Measurements from ENCODE around the gene PRR36. TPM values are rescaled to one million over a fixed set of nuclear protein-coding genes. Genes with fewer than 3 reads are reported as not detected.

The PRR36 gene
- total and polyA plus RNA-seq, 8 donors, result 1.2 to 13.4 (median 9.9) TPM

GRCh38 chr19:7858109-7858770 lies 15.9 kb downstream of the PRR36 start:
- Histone ChIP-seq H3K9me3 (no peaks in the 10 kb centered on the region), H3K27me3 (peaks cover 0 to 40% of the 10 kb centered on the region in 2 donors), H3K4me3 (no peak overlapping the region), H3K4me1 (peaks cover 9 to 18% of the 10 kb centered on the region in 2 donors), H3K36me3 (peaks cover 0 to 23% of the 10 kb centered on the region in 2 donors), H3K27ac (no peak overlapping the region)
- ATAC-seq (no peak), DNase-seq (peak in 1 of 4 donors; percentile 64)
- TF ChIP-seq, protein P1, sequence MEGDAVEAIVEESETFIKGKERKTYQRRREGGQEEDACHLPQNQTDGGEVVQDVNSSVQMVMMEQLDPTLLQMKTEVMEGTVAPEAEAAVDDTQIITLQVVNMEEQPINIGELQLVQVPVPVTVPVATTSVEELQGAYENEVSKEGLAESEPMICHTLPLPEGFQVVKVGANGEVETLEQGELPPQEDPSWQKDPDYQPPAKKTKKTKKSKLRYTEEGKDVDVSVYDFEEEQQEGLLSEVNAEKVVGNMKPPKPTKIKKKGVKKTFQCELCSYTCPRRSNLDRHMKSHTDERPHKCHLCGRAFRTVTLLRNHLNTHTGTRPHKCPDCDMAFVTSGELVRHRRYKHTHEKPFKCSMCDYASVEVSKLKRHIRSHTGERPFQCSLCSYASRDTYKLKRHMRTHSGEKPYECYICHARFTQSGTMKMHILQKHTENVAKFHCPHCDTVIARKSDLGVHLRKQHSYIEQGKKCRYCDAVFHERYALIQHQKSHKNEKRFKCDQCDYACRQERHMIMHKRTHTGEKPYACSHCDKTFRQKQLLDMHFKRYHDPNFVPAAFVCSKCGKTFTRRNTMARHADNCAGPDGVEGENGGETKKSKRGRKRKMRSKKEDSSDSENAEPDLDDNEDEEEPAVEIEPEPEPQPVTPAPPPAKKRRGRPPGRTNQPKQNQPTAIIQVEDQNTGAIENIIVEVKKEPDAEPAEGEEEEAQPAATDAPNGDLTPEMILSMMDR (IDR thresholded peaks at IDR 0.05), result no peak
- intact Hi-C loops (cut with DNase I), result no loop called here

DNA sequence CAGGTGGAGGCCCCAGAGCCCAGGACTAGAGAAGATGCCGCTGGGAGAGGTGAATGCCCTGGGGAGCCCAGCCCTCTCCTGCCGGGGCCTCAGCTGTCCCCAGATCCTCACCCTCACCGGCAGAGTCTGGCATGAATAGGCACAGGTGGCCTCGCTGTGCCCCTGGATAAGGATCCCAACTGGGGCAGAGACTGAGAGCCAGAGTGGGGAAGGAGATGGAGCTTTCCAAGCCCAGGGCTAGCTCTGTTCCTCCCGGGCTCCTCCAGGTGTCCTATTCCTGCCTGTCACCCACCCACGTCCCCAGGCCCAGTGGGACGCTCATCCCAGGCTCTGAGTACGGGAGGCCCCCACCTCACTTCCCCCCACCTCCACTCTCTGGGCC lies 16.5 kb downstream of the PRR36 start:
- intact Hi-C loops (cut with DNase I), result no loop called here

DNA sequence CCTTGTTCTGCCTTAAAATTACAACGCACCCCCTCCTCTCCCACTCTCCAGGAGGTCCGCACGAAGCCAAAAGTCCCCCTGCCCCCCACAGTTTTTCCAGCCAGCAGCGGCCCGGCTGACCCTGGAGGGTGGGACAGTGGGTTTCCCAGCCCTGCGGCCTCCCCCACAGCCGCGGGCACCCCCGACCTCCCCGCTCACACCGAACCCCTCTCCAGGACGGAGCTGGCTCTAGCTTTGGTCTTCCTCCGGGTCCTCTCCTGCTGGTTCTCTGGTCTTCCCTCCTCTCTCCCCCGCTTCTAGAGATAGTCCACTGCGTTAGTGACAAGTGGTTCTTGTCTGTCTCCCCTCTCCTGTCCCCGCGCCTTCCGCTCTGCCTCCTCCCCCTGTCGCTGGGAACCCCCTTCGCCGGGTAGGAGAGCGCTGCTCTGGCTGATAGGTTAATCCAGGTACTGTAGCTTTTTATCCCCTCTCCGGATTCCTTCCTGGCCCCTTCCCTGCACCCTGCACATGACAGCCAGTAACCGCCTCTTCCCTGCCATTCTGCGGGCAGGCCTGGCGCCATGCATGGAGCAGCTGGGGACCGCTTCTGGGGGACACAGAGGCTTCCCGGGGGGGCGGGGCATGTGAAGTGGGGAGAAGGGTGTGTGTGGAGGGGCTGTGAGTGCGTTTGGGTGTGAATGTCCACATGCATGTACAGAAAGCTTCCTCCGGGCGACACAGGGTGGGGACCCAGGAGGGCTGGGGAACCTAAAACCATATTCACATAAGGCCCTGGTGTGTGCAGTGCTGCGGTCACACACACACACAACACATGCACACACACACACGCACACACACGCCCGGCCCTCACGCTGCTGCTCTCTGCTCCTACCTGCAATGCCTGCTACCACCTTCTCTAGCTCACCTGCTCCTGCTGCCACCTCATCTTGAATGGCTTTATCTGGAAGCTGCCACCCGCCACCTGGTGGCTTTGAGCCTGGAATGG lies 17.2 kb downstream of the PRR36 start:
- ATAC-seq (no peak), DNase-seq (peak in 1 of 4 donors; percentile 64)
- Histone ChIP-seq H3K4me3 (no peak overlapping the region), H3K4me1 (peaks cover 7 to 17% of the 10 kb centered on the region in 2 donors), H3K27ac (no peak overlapping the region), H3K9me3 (no peaks in the 10 kb centered on the region), H3K36me3 (peaks cover 0 to 22% of the 10 kb centered on the region in 2 donors), H3K27me3 (peaks cover 0 to 28% of the 10 kb centered on the region in 2 donors)
- TF ChIP-seq, protein P1 (IDR thresholded peaks at IDR 0.05), result no peak
- intact Hi-C loops (cut with DNase I), result no loop called here

More for the DNA sequence above, 16.5 kb downstream of the PRR36 start:
- Histone ChIP-seq H3K9me3 (no peaks in the 10 kb centered on the region), H3K36me3 (peaks cover 0 to 22% of the 10 kb centered on the region in 2 donors), H3K4me1 (peaks cover 10 to 23% of the 10 kb centered on the region in 2 donors), H3K4me3 (no peak overlapping the region), H3K27me3 (peaks cover 0 to 35% of the 10 kb centered on the region in 2 donors), H3K27ac (no peak overlapping the region)
- TF ChIP-seq, protein P1 (IDR thresholded peaks at IDR 0.05), result no peak
- ATAC-seq, result no peak
- DNase-seq, result no peak

DNA sequence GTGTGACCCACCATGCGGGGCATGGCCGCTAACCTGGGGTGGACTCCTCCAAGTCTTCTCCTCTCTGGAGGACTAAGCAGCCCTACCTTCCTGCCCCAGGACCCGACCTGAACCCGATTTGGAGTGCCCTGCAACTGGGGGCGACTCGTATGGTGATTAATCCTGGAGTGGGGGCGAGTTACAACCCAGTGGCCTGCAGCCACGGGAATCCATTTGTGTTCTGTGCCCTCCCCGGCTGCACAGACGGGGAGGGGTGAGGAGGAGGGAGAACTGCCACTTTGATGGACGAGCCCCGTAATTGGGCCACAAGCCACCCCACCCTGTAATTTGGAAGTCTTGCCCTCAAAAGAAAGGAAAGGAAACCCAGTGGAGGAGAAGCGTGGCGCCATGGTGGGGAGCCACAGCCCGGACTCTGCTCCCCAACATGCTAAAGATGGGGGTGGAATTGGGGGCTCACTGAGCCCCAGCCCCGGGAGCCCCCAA lies 18.0 kb downstream of the PRR36 start:
- ATAC-seq (no peak), DNase-seq (no peak)
- peaks cover 0 to 22% of the 10 kb centered on the region in 2 donors for H3K36me3 ChIP-seq
- H3K9me3 ChIP-seq, result no peaks in the 10 kb centered on the region
- peaks cover 0 to 20% of the 10 kb centered on the region in 2 donors for H3K27me3 ChIP-seq
- intact Hi-C loops (cut with DNase I), result no loop called here
- no peak overlapping the region for H3K27ac ChIP-seq
- H3K4me1 ChIP-seq, result peaks cover 3 to 9% of the 10 kb centered on the region in 2 donors
- TF ChIP-seq, protein P1 (IDR thresholded peaks at IDR 0.05), result no peak
- no peak overlapping the region for H3K4me3 ChIP-seq
